ENCODE measurements around the gene BNC2.
"Not testable (repeated sequence)": the region's sequence is repeated elsewhere in the genome, so short reads cannot be mapped to it uniquely, and the experiment has no call there.

BNC2 gene

GRCh38 chr9:16441791-16442190 lies 428.7 kb downstream of the BNC2 start:
- 80% methylated on average over 2 of the region's 4 CpGs; no CpG with 5 or more reads in 1 of the 2 experiments for WGBS, 2 experiments (ENCODE audit: insufficient coverage in 2 of 2)
- Histone ChIP-seq H3K4me1 (ENCODE audit: control insufficient read depth, insufficient read depth, low read length, poor library complexity, severe bottlenecking) (peaks cover 6% of the 10 kb centered on the region), H3K27ac (ENCODE audit: low read depth, low read length, severe bottlenecking) (no peak overlapping the region), H3K4me3 (ENCODE audit: extremely low read depth, insufficient read depth, low read length, poor library complexity, severe bottlenecking) (no peak overlapping the region), H3K36me3 (ENCODE audit: control insufficient read depth, insufficient read depth, low read length) (no peaks in the 10 kb centered on the region), H3K9me3 (ENCODE audit: control insufficient read depth, low read length) (no peaks in the 10 kb centered on the region)

GRCh38 chr9:16438831-16439230 lies 431.6 kb downstream of the BNC2 start:
- not testable (repeated sequence) for H3K36me3 ChIP-seq (ENCODE audit: control insufficient read depth, insufficient read depth, low read length); H3K9me3 ChIP-seq (ENCODE audit: control insufficient read depth, low read length); H3K4me3 ChIP-seq (ENCODE audit: extremely low read depth, insufficient read depth, low read length, poor library complexity, severe bottlenecking); H3K27ac ChIP-seq (ENCODE audit: low read depth, low read length, severe bottlenecking); H3K4me1 ChIP-seq (ENCODE audit: control insufficient read depth, insufficient read depth, low read length, poor library complexity, severe bottlenecking)
- WGBS, 2 experiments (ENCODE audit: insufficient coverage in 2 of 2), result 97 to 100% methylated on average over 3 to 5 of the region's 6 CpGs

GRCh38 chr9:16436545-16436944 lies 433.9 kb downstream of the BNC2 start:
- WGBS, 2 experiments (ENCODE audit: insufficient coverage in 2 of 2), result 90 to 97% methylated on average over 7 to 9 of the region's 10 CpGs
- Histone ChIP-seq H3K9me3 (ENCODE audit: control insufficient read depth, low read length) (no peaks in the 10 kb centered on the region), H3K27ac (ENCODE audit: low read depth, low read length, severe bottlenecking) (no peak overlapping the region), H3K4me1 (ENCODE audit: control insufficient read depth, insufficient read depth, low read length, poor library complexity, severe bottlenecking) (no peaks in the 10 kb centered on the region), H3K36me3 (ENCODE audit: control insufficient read depth, insufficient read depth, low read length) (no peaks in the 10 kb centered on the region), H3K4me3 (ENCODE audit: extremely low read depth, insufficient read depth, low read length, poor library complexity, severe bottlenecking) (no peak overlapping the region)

- Histone ChIP-seq H3K27ac (ENCODE audit: low read depth, low read length, severe bottlenecking) (no peak overlapping the region), H3K4me1 (ENCODE audit: control insufficient read depth, insufficient read depth, low read length, poor library complexity, severe bottlenecking) (no peaks in the 10 kb centered on the region), H3K36me3 (ENCODE audit: control insufficient read depth, insufficient read depth, low read length) (no peaks in the 10 kb centered on the region), H3K4me3 (ENCODE audit: extremely low read depth, insufficient read depth, low read length, poor library complexity, severe bottlenecking) (no peak overlapping the region), H3K9me3 (ENCODE audit: control insufficient read depth, low read length) (no peaks in the 10 kb centered on the region)
- 94 to 100% methylated on average over 1 to 3 of the region's 6 CpGs for WGBS, 2 experiments (ENCODE audit: insufficient coverage in 2 of 2)
These were observed 435.9 kb downstream of the BNC2 start for GRCh38 chr9:16434526-16434925.

- WGBS, 2 experiments (ENCODE audit: insufficient coverage in 2 of 2), result 100% methylated on average over 1 to 3 of the region's 3 CpGs
These were observed 437.0 kb downstream of the BNC2 start for GRCh38 chr9:16433494-16433893.

GRCh38 chr9:16431666-16432392 lies 438.6 kb downstream of the BNC2 start:
- no peaks in the 10 kb centered on the region for H3K4me1 ChIP-seq (ENCODE audit: control insufficient read depth, insufficient read depth, low read length, poor library complexity, severe bottlenecking)
- no peak overlapping the region for H3K4me3 ChIP-seq (ENCODE audit: extremely low read depth, insufficient read depth, low read length, poor library complexity, severe bottlenecking)
- 54 to 80% methylated on average over 1 to 2 of the region's 3 CpGs for WGBS, 2 experiments (ENCODE audit: insufficient coverage in 2 of 2)
- no peaks in the 10 kb centered on the region for H3K36me3 ChIP-seq (ENCODE audit: control insufficient read depth, insufficient read depth, low read length)
- H3K27ac ChIP-seq (ENCODE audit: low read depth, low read length, severe bottlenecking), result no peak overlapping the region
- H3K9me3 ChIP-seq (ENCODE audit: control insufficient read depth, low read length), result no peaks in the 10 kb centered on the region

More at GRCh38 chr9:16433494-16433893, 437.0 kb downstream of the BNC2 start:
- H3K9me3 ChIP-seq (ENCODE audit: control insufficient read depth, low read length), result no peaks in the 10 kb centered on the region
- H3K36me3 ChIP-seq (ENCODE audit: control insufficient read depth, insufficient read depth, low read length), result no peaks in the 10 kb centered on the region
- H3K27ac ChIP-seq (ENCODE audit: low read depth, low read length, severe bottlenecking), result no peak overlapping the region
- H3K4me1 ChIP-seq (ENCODE audit: control insufficient read depth, insufficient read depth, low read length, poor library complexity, severe bottlenecking), result no peaks in the 10 kb centered on the region
- no peak overlapping the region for H3K4me3 ChIP-seq (ENCODE audit: extremely low read depth, insufficient read depth, low read length, poor library complexity, severe bottlenecking)

GRCh38 chr9:16429671-16430070 lies 440.8 kb downstream of the BNC2 start:
- H3K27ac ChIP-seq (ENCODE audit: low read depth, low read length, severe bottlenecking), result no peak overlapping the region
- no peaks in the 10 kb centered on the region for H3K4me1 ChIP-seq (ENCODE audit: control insufficient read depth, insufficient read depth, low read length, poor library complexity, severe bottlenecking)
- 34 to 47% methylated on average over 4 to 5 of the region's 5 CpGs for WGBS, 2 experiments (ENCODE audit: insufficient coverage in 2 of 2)
- H3K4me3 ChIP-seq (ENCODE audit: extremely low read depth, insufficient read depth, low read length, poor library complexity, severe bottlenecking), result no peak overlapping the region
- H3K36me3 ChIP-seq (ENCODE audit: control insufficient read depth, insufficient read depth, low read length), result no peaks in the 10 kb centered on the region
- H3K9me3 ChIP-seq (ENCODE audit: control insufficient read depth, low read length), result no peaks in the 10 kb centered on the region

GRCh38 chr9:16427873-16428427 lies 442.5 kb downstream of the BNC2 start:
- H3K36me3 ChIP-seq (ENCODE audit: control insufficient read depth, insufficient read depth, low read length), result no peaks in the 10 kb centered on the region
- no peaks in the 10 kb centered on the region for H3K4me1 ChIP-seq (ENCODE audit: control insufficient read depth, insufficient read depth, low read length, poor library complexity, severe bottlenecking)
- 87% methylated on average over 3 of the region's 6 CpGs; no CpG with 5 or more reads in 1 of the 2 experiments for WGBS, 2 experiments (ENCODE audit: insufficient coverage in 2 of 2)
- no peak overlapping the region for H3K4me3 ChIP-seq (ENCODE audit: extremely low read depth, insufficient read depth, low read length, poor library complexity, severe bottlenecking)
- H3K9me3 ChIP-seq (ENCODE audit: control insufficient read depth, low read length), result no peaks in the 10 kb centered on the region
- H3K27ac ChIP-seq (ENCODE audit: low read depth, low read length, severe bottlenecking), result no peak overlapping the region

GRCh38 chr9:16426716-16427115 lies 443.8 kb downstream of the BNC2 start:
- Histone ChIP-seq H3K4me3 (ENCODE audit: extremely low read depth, insufficient read depth, low read length, poor library complexity, severe bottlenecking) (no peak overlapping the region), H3K27ac (ENCODE audit: low read depth, low read length, severe bottlenecking) (no peak overlapping the region), H3K9me3 (ENCODE audit: control insufficient read depth, low read length) (no peaks in the 10 kb centered on the region), H3K36me3 (ENCODE audit: control insufficient read depth, insufficient read depth, low read length) (no peaks in the 10 kb centered on the region), H3K4me1 (ENCODE audit: control insufficient read depth, insufficient read depth, low read length, poor library complexity, severe bottlenecking) (peaks cover 2% of the 10 kb centered on the region)
- 100% methylated on average over 1 of the region's 2 CpGs for WGBS, 2 experiments (ENCODE audit: insufficient coverage in 2 of 2)

- Histone ChIP-seq H3K27ac (ENCODE audit: low read depth, low read length, severe bottlenecking) (peak overlapping the region; percentile 43), H3K9me3 (ENCODE audit: control insufficient read depth, low read length) (no peaks in the 10 kb centered on the region), H3K4me3 (ENCODE audit: extremely low read depth, insufficient read depth, low read length, poor library complexity, severe bottlenecking) (no peak overlapping the region), H3K4me1 (ENCODE audit: control insufficient read depth, insufficient read depth, low read length, poor library complexity, severe bottlenecking) (peaks cover 9% of the 10 kb centered on the region), H3K36me3 (ENCODE audit: control insufficient read depth, insufficient read depth, low read length) (no peaks in the 10 kb centered on the region)
- 86 to 92% methylated on average over 2 to 5 of the region's 8 CpGs for WGBS, 2 experiments (ENCODE audit: insufficient coverage in 2 of 2)
These were observed 444.8 kb downstream of the BNC2 start for GRCh38 chr9:16425562-16426231.

- Histone ChIP-seq H3K4me1 (ENCODE audit: control insufficient read depth, insufficient read depth, low read length, poor library complexity, severe bottlenecking) (peaks cover 9% of the 10 kb centered on the region), H3K4me3 (ENCODE audit: extremely low read depth, insufficient read depth, low read length, poor library complexity, severe bottlenecking) (no peak overlapping the region), H3K9me3 (ENCODE audit: control insufficient read depth, low read length) (no peaks in the 10 kb centered on the region), H3K36me3 (ENCODE audit: control insufficient read depth, insufficient read depth, low read length) (no peaks in the 10 kb centered on the region), H3K27ac (ENCODE audit: low read depth, low read length, severe bottlenecking) (peak overlapping the region; percentile 52)
- WGBS, 2 experiments (ENCODE audit: insufficient coverage in 2 of 2), result 91 to 98% methylated on average over 4 to 5 of the region's 5 CpGs
These were observed 448.4 kb downstream of the BNC2 start for GRCh38 chr9:16422114-16422513.

All from mesodermal cell (in vitro differentiated cells).